Pancreas (tissue), 10 donors: Measurements from ENCODE around the gene FAM53B. TPM values are rescaled to one million over a fixed set of nuclear protein-coding genes. Genes with fewer than 3 reads are reported as not detected.
"Not testable (repeated sequence)": the region's sequence is repeated elsewhere in the genome, so short reads cannot be mapped to it uniquely, and the experiment has no call there.

Source experiments
- ATAC-seq, 4 donors: fragments of 200-7000 bp; cut with Tn5 transposase; one replicate each; pipeline versions ENCODE4 v1.8.0 to v1.9.1; 2020; ENCODE audit warnings: mild to moderate bottlenecking in 4 of 4, moderate library complexity in 4 of 4
- DNase-seq, 6 donors: peaks; one replicate each; pipeline ENCODE4 v3.0.0-alpha.2; 2020
- FAIRE-seq: peaks from 2 replicates; lab custom pipeline; 2012; peaks lifted over from hg19 to GRCh38; lab: Jason Lieb, UNC
- H3K27ac ChIP-seq, 4 donors: fragments of 200-600 bp; sonication (generic); 1 replicate in 3 of 4; 2 replicates in 1 of 4; pipeline versions ENCODE4 v1.5.0 to v1.8.0; 2020
- H3K27me3 ChIP-seq, 4 donors: fragments of 200-600 bp; one replicate each; pipeline ENCODE4 v1.8.0; 2021
- H3K36me3 ChIP-seq, 3 donors: fragments of 200-600 bp; sonication (generic) in 1 of 3; one replicate each; pipeline versions ENCODE4 v1.5.0 to v1.8.0; 2020 to 2021
- H3K4me1 ChIP-seq, 3 donors: fragments of 200-600 bp; one replicate each; pipeline ENCODE4 v1.8.0; 2021
- H3K4me3 ChIP-seq, 4 donors: fragments of 200-600 bp; sonication (generic) in 2 of 4; one replicate each; pipeline versions ENCODE4 v1.5.0 to v1.8.0; 2020 to 2021
- H3K9me3 ChIP-seq, 4 donors: fragments of 200-600 bp; one replicate each; pipeline ENCODE4 v1.8.0; 2021
- WGBS, 2 donors: extraction: QIAGEN DNeasy Blood & Tissue Kit; methylation state at CpG; one replicate each; pipeline ENCODE4 v1.1.7; 2013; 5-methylcytosine and 5-hydroxymethylcytosine counted together
- intact Hi-C, 3 donors: fragments of 100-400 bp; cut with DNase I; formaldehyde crosslinking; loops; one replicate each; pipeline versions ENCODE4 v1.11.1 to v1.14.2; 2022
- polyA plus RNA-seq, 2 donors: library from polyadenylated mRNA; stranded (reverse); fragments of 200-250 nt; gene quantifications; one replicate each; pipeline ENCODE4 v1.2.3, GENCODE V29; 2013
- total RNA-seq, 6 donors: library from RNA; stranded (reverse); fragmentation: NEBNext Ultra II Directional in 4 of 6; extraction: Animal tissue kit (Norgen Biotek cat#: 25700) in 4 of 6; gene quantifications; one replicate each; pipeline versions ENCODE4 v1.2.1 to v1.2.4, GENCODE V29; 2021 to 2023
- TF ChIP-seq, protein P1 (sequence below), 4 donors: fragments of 200-600 bp; sonication (generic) in 3 of 4; IDR thresholded peaks; one replicate each; pipeline versions ENCODE4 v1.5.0 to v1.8.0; 2021; ENCODE audit warnings: antibody characterized with exemption in 4 of 4
- donor health status: healthy with polysubstance abuse.
- donor health status: DM: no; HTN: no; CAD: no; lungs with moderate emphysema.
- donor health status: DM: no; HTN: no; CAD: no.
- donor health status: control.
- donor health status: control.
- donor health status: Bipolar disorder and iron deficiency.
- donor health status: DM: yes; HTN: yes; CAD: no.
- donor health status: DM: no; HTN: no; CAD: no.
- donor health status: DM: no; HTN: no; CAD: no.
- donor health status: DM: yes; HTN: yes; CAD: no.

FAM53B gene
- total and polyA plus RNA-seq, 8 donors: 5.3 to 16.4 (median 8.5) TPM

DNA sequence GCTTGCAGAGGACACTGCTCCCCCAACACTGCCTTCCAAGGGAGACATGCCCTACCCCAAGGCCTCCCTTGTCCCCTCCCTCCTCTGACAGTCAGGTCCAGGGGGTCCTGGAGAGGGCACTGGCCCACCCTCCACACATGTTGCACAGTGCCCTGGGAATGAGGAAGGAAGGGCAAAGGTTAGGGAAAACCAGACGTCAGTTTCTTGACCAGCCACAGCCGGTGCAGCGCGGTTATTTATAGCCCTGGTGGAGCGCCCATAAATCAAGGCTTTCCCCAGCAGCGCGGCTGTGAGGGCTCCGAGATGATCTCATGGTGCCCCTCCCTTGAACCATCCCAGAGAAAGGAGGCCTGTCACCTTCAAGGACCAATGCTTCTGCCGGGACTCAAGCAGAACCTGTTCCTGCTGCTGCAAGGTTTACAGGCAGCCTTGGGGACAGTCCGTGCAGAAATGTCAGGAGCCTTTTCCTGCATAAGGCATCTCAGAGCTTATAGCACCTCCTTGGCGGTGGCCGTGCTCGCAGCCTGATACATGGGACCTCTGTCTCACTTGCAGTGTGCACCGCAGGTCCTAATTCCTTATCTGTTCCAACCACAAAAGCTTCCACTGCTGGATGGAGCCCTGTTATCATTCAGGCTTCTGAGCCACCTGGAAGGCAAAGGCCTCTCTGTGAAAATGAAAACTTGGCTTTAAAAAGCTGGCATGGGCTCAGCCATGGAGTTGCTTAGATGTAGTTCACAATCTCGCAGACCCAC, 155.3 kb downstream of the FAM53B start:
- no peak for FAIRE-seq
- TF ChIP-seq, protein P1, sequence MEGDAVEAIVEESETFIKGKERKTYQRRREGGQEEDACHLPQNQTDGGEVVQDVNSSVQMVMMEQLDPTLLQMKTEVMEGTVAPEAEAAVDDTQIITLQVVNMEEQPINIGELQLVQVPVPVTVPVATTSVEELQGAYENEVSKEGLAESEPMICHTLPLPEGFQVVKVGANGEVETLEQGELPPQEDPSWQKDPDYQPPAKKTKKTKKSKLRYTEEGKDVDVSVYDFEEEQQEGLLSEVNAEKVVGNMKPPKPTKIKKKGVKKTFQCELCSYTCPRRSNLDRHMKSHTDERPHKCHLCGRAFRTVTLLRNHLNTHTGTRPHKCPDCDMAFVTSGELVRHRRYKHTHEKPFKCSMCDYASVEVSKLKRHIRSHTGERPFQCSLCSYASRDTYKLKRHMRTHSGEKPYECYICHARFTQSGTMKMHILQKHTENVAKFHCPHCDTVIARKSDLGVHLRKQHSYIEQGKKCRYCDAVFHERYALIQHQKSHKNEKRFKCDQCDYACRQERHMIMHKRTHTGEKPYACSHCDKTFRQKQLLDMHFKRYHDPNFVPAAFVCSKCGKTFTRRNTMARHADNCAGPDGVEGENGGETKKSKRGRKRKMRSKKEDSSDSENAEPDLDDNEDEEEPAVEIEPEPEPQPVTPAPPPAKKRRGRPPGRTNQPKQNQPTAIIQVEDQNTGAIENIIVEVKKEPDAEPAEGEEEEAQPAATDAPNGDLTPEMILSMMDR (IDR thresholded peaks at IDR 0.05): no peak
- Histone ChIP-seq H3K27ac (peak overlapping the region in 3 of 4 donors; percentile 33 to 58 (median 55)), H3K4me3 (no peak overlapping the region), H3K27me3 (no peaks in the 10 kb centered on the region), H3K36me3 (no peaks in the 10 kb centered on the region), H3K4me1 (peaks cover 5 to 15% (median 12%) of the 10 kb centered on the region in 3 donors), H3K9me3 (no peaks in the 10 kb centered on the region)
- intact Hi-C loops: no loop called here
- WGBS, 2 donors: 16 to 24% methylated on average over 15 of the region's 15 CpGs
- DNase-seq: peak in 5 of 6 donors; percentile 7 to 65 (median 40)
- peak; percentile 50 to 83 (median 78) for ATAC-seq

DNA sequence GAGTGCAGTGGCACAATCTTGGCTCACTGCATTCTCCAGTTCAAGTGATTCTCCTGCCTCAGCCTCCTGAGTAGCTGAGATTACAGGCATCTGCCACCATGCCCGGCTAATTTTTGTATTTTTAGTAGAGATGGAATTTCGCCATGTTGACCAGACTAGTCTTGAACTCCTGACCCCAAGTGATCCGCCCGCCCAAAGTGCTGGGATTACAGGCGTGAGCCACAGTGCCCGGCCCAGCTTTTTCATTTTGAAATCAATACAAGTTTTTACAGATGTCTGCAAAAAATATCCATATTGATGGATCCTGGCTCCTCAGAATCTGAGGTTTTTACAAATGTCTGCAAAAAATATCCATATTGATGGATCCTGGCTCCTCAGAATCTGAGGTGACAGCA, 155.8 kb downstream of the FAM53B start:
- H3K4me3 ChIP-seq, H3K9me3 ChIP-seq, FAIRE-seq, H3K27me3 ChIP-seq, ATAC-seq, intact Hi-C loops, H3K36me3 ChIP-seq: not testable (repeated sequence)
- Histone ChIP-seq H3K27ac (peak overlapping the region in 1 of 4 donors; percentile 33), H3K4me1 (peaks cover 5 to 15% (median 12%) of the 10 kb centered on the region in 3 donors)
- peak in 2 of 6 donors; percentile 7 to 21 for DNase-seq
- 84 to 92% methylated on average over 6 of the region's 6 CpGs for WGBS, 2 donors

DNA sequence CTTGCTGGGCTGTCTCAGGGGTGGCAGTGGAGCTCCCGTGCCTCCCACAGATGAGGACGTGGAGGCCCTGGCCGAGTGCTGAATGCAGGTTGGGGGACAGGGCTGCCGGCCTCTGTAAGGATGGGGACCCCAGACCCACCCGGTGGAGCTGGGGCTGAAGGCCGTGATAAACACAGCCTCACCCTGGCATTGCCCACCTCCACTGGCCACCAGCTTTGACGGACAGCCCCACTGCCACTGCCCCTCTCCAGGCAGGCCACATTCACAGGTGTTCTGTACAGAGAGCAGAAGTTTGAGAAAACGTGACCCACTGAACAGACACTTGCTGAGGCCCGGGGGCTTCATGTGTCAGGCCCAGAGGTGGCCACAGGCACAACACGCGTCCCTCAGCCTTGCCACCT, 156.4 kb downstream of the FAM53B start:
- Histone ChIP-seq H3K4me3 (no peak overlapping the region), H3K36me3 (no peaks in the 10 kb centered on the region), H3K9me3 (no peaks in the 10 kb centered on the region), H3K4me1 (peaks cover 5 to 15% (median 12%) of the 10 kb centered on the region in 3 donors), H3K27ac (peak overlapping the region in 1 of 4 donors; percentile 33), H3K27me3 (no peaks in the 10 kb centered on the region)
- no peak for ATAC-seq
- intact Hi-C loops: no loop called here
- 86 to 93% methylated on average over 11 of the region's 11 CpGs for WGBS, 2 donors
- FAIRE-seq: no peak
- TF ChIP-seq, protein P1 (IDR thresholded peaks at IDR 0.05): no peak
- DNase-seq: peak in 2 of 6 donors; percentile 6 to 55

DNA sequence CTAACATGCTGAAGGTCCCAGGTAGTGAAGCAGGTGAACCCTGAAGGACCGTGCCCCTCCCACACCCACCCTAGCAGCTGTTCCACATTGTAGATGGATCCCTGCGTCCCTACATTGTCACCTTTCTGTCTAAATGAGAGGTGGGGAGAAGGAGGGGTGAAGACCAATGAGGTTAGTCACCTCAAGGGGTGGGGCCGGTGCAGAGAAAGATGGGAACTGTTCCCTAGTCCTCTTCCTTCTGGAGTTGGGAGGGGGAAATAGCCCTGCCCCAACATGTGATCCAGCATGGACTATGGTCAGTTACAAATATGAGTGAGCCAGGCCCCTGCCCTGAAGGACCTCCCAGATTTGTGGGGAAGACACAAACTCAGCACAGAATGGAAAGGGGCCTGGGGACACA, 158.0 kb downstream of the FAM53B start:
- no peak for FAIRE-seq
- no peaks in the 10 kb centered on the region for H3K9me3 ChIP-seq
- no peaks in the 10 kb centered on the region for H3K27me3 ChIP-seq
- TF ChIP-seq, protein P1 (IDR thresholded peaks at IDR 0.05): no peak
- H3K27ac ChIP-seq: no peak overlapping the region
- no peak for DNase-seq
- no peak overlapping the region for H3K4me3 ChIP-seq
- 84 to 95% methylated on average over 3 of the region's 3 CpGs for WGBS, 2 donors
- peaks cover 5 to 15% (median 12%) of the 10 kb centered on the region in 3 donors for H3K4me1 ChIP-seq
- ATAC-seq: no peak
- H3K36me3 ChIP-seq: no peaks in the 10 kb centered on the region
- intact Hi-C loops: no loop called here

DNA sequence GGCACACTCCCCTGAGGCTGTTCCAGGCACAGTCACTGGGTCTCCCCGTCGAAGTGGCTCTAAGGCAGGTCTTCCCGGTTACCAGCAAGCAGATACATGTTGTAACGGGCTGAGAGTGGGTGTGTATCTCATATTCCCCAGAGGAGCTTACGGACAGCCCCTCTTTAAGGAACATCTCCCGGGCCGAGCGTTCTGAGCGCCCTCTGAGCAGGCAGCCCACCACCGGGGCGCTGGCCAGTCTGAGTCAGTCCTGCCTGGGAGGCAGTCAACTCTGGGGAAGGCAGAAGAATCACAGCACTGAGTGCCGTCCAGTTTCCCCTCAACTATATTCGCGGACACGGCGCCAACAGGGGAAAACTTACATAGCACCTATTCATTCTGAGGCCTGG, 165.2 kb downstream of the FAM53B start:
- intact Hi-C loops: no loop called here
- no peak overlapping the region for H3K4me3 ChIP-seq
- WGBS, 2 donors: 87 to 88% methylated on average over 16 of the region's 16 CpGs
- no peak for DNase-seq
- TF ChIP-seq, protein P1 (IDR thresholded peaks at IDR 0.05): no peak
- no peaks in the 10 kb centered on the region for H3K27me3 ChIP-seq
- H3K27ac ChIP-seq: no peak overlapping the region
- FAIRE-seq: no peak
- H3K36me3 ChIP-seq: no peaks in the 10 kb centered on the region
- no peaks in the 10 kb centered on the region for H3K9me3 ChIP-seq
- no peaks in the 10 kb centered on the region for H3K4me1 ChIP-seq
- ATAC-seq: no peak
